Measurements from ENCODE around the gene CECR2. TPM values are rescaled to one million over a fixed set of nuclear protein-coding genes. Genes with fewer than 3 reads are reported as not detected.

Gene CECR2
- 0.09 TPM for polyA plus RNA-seq (2012; ENCODE audit: low read depth, missing spikeins)

DNA sequence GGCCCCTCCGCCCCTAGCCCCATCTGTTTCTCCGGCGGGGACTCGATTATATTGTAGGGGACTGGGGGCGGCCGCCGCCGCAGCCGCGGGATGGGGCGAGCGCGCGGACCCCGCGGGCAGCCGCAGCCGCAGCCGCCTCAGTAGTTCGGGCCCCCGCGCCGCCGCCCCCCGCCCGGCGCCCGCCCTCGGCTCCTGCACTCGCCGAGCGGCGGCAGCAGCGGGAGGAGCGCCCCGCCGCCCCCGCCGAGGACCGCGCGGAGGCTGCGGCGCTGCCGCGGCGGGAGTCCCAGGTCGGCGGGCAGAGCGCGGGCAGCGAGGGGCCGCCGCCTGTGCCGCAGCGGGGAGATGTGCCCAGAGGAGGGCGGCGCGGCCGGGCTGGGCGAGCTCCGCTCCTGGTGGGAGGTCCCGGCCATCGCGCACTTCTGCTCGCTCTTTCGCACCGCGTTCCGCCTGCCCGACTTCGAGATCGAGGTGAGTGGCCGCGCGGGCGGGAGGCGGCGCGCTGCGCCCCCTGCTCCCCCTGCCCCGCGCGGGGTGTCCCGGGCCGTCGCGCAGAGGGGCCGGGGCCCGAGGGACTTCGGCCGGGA is at the start of gene CECR2:
Gene CECR2, plus strand, starts transcription at position 22 of the 587 bp plus-strand sequence. Its CDS starts 324 bp downstream, at position 346.
- FAIRE-seq, result no peak
- TF ChIP-seq PAX5 (IDR thresholded peaks at IDR 0.05; ENCODE audit: insufficient read depth, low read length, severe bottlenecking) (peak; percentile 29), POLR2AphosphoS5 (IDR thresholded peaks at IDR 0.05; ENCODE audit: low read depth, low read length) (no peak)
- no peak for DNase-seq (ENCODE audit: insufficient read length, low spot score)

- DNase-seq (ENCODE audit: insufficient read length, low spot score), result no peak
- no peak for TF ChIP-seq POLR2AphosphoS5 (IDR thresholded peaks at IDR 0.05; ENCODE audit: low read depth, low read length)
- TF ChIP-seq POLR2A (IDR thresholded peaks at IDR 0.05; ENCODE audit: low read depth, low read length), result no peak
- no peak for TF ChIP-seq TAF1 (IDR thresholded peaks at IDR 0.05; ENCODE audit: low read depth, low read length)
- no peak for TF ChIP-seq POU2F2 (IDR thresholded peaks at IDR 0.05; ENCODE audit: low read depth, low read length)
- no peak for TF ChIP-seq SPI1 (IDR thresholded peaks at IDR 0.05; ENCODE audit: low read depth, low read length)
- no peak for TF ChIP-seq PAX5 (IDR thresholded peaks at IDR 0.05; ENCODE audit: insufficient read depth, low read length, severe bottlenecking)
- FAIRE-seq, result no peak
Measured at GRCh38 chr22:17319546-17319945, 49.7 kb upstream of the CECR2 start.

DNA sequence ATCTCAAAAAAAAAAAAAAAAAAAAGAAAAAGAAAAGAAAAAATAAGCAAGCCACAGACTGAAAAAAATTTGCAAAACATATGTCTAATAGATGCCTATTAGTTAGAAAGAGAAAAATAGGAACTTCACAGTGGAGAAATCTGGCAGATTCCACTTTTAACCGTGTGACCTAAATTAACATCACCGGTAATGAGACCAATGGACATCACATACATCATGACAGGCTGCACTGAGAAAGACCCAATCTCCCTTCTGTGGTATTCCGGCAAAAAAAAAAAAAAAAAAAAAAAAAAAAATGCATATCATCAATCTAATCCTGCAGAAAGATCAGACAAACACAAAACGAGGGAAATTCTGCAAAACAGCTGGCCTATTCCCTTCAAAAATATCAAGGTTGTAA is 46.7 kb upstream of the CECR2 start:
- DNase-seq (ENCODE audit: insufficient read length, low spot score), result no peak
- no peak for TF ChIP-seq SPI1 (IDR thresholded peaks at IDR 0.05; ENCODE audit: low read depth, low read length)
- TF ChIP-seq TAF1 (IDR thresholded peaks at IDR 0.05; ENCODE audit: low read depth, low read length), result no peak
- TF ChIP-seq POU2F2 (IDR thresholded peaks at IDR 0.05; ENCODE audit: low read depth, low read length), result no peak
- no peak for TF ChIP-seq POLR2AphosphoS5 (IDR thresholded peaks at IDR 0.05; ENCODE audit: low read depth, low read length)
- TF ChIP-seq PAX5 (IDR thresholded peaks at IDR 0.05; ENCODE audit: insufficient read depth, low read length, severe bottlenecking), result no peak
- TF ChIP-seq POLR2A (IDR thresholded peaks at IDR 0.05; ENCODE audit: low read depth, low read length), result no peak
- no peak for FAIRE-seq

GRCh38 chr22:17331690-17332089 is 37.6 kb upstream of the CECR2 start:
- DNase-seq (ENCODE audit: insufficient read length, low spot score), result no peak
- TF ChIP-seq POU2F2 (IDR thresholded peaks at IDR 0.05; ENCODE audit: low read depth, low read length) (no peak), PAX5 (IDR thresholded peaks at IDR 0.05; ENCODE audit: insufficient read depth, low read length, severe bottlenecking) (no peak), POLR2A (IDR thresholded peaks at IDR 0.05; ENCODE audit: low read depth, low read length) (no peak), SPI1 (IDR thresholded peaks at IDR 0.05; ENCODE audit: low read depth, low read length) (no peak), TAF1 (IDR thresholded peaks at IDR 0.05; ENCODE audit: low read depth, low read length) (no peak), POLR2AphosphoS5 (IDR thresholded peaks at IDR 0.05; ENCODE audit: low read depth, low read length) (no peak)
- no peak for FAIRE-seq

- no peak for TF ChIP-seq SPI1 (IDR thresholded peaks at IDR 0.05; ENCODE audit: low read depth, low read length)
- TF ChIP-seq PAX5 (IDR thresholded peaks at IDR 0.05; ENCODE audit: insufficient read depth, low read length, severe bottlenecking), result no peak
- TF ChIP-seq TAF1 (IDR thresholded peaks at IDR 0.05; ENCODE audit: low read depth, low read length), result no peak
- no peak for TF ChIP-seq POLR2AphosphoS5 (IDR thresholded peaks at IDR 0.05; ENCODE audit: low read depth, low read length)
- no peak for TF ChIP-seq POU2F2 (IDR thresholded peaks at IDR 0.05; ENCODE audit: low read depth, low read length)
- TF ChIP-seq POLR2A (IDR thresholded peaks at IDR 0.05; ENCODE audit: low read depth, low read length), result no peak
- DNase-seq (ENCODE audit: insufficient read length, low spot score), result no peak
- no peak for FAIRE-seq
Measured at GRCh38 chr22:17332109-17332800, 37.0 kb upstream of the CECR2 start.

DNA sequence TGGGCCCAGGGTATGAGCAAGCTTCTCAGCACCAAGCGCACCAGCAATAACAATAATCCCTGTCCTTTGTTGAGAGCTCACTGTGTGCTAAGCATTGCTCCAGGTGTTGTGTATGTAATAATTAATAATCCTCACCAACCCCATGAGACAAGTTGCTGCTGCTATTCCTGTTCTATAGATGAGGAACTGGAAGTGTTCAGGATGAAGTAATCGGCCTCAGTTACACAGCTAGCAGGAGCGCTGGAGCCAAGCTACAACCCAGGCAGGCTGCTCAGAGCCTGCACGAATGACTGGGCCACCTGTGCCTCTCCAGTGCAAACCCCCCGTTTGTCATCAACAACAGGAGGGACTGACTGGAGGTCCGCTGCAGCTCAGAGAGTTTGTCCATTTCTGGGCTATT is 35.2 kb upstream of the CECR2 start:
- DNase-seq (ENCODE audit: insufficient read length, low spot score) (no peak), FAIRE-seq (no peak)
- TF ChIP-seq PAX5 (IDR thresholded peaks at IDR 0.05; ENCODE audit: insufficient read depth, low read length, severe bottlenecking) (no peak), TAF1 (IDR thresholded peaks at IDR 0.05; ENCODE audit: low read depth, low read length) (no peak), POLR2AphosphoS5 (IDR thresholded peaks at IDR 0.05; ENCODE audit: low read depth, low read length) (no peak), POU2F2 (IDR thresholded peaks at IDR 0.05; ENCODE audit: low read depth, low read length) (no peak), POLR2A (IDR thresholded peaks at IDR 0.05; ENCODE audit: low read depth, low read length) (no peak), SPI1 (IDR thresholded peaks at IDR 0.05; ENCODE audit: low read depth, low read length) (no peak)

DNA sequence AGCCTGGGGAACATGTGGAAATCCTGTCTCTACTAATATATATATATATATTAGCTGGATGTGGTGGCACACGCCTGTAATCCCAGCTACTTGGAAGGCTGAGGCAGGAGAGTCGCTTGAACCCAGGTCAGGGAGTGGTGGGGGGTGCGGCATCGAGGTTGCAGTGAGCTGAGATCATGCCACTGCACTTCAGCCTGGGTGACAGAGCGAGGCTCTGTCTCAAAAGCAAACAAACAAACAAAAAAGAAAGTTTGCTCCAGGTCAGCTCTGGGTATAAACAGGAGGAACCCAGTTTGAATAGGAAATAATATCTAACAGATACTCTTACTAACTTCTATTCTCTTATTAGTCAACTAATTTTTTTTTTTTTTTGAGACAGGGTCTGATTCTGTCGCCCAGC is 34.3 kb upstream of the CECR2 start:
- FAIRE-seq (no peak), DNase-seq (ENCODE audit: insufficient read length, low spot score) (no peak)
- TF ChIP-seq SPI1 (IDR thresholded peaks at IDR 0.05; ENCODE audit: low read depth, low read length), result no peak
- no peak for TF ChIP-seq POLR2AphosphoS5 (IDR thresholded peaks at IDR 0.05; ENCODE audit: low read depth, low read length)
- TF ChIP-seq POLR2A (IDR thresholded peaks at IDR 0.05; ENCODE audit: low read depth, low read length), result no peak
- TF ChIP-seq PAX5 (IDR thresholded peaks at IDR 0.05; ENCODE audit: insufficient read depth, low read length, severe bottlenecking), result no peak
- no peak for TF ChIP-seq TAF1 (IDR thresholded peaks at IDR 0.05; ENCODE audit: low read depth, low read length)
- TF ChIP-seq POU2F2 (IDR thresholded peaks at IDR 0.05; ENCODE audit: low read depth, low read length), result no peak

GRCh38 chr22:17336061-17336460 is 33.2 kb upstream of the CECR2 start:
- DNase-seq (ENCODE audit: insufficient read length, low spot score), result no peak
- FAIRE-seq, result no peak
- TF ChIP-seq POLR2AphosphoS5 (IDR thresholded peaks at IDR 0.05; ENCODE audit: low read depth, low read length) (no peak), PAX5 (IDR thresholded peaks at IDR 0.05; ENCODE audit: insufficient read depth, low read length, severe bottlenecking) (no peak), POU2F2 (IDR thresholded peaks at IDR 0.05; ENCODE audit: low read depth, low read length) (no peak), POLR2A (IDR thresholded peaks at IDR 0.05; ENCODE audit: low read depth, low read length) (no peak), SPI1 (IDR thresholded peaks at IDR 0.05; ENCODE audit: low read depth, low read length) (no peak)

DNA sequence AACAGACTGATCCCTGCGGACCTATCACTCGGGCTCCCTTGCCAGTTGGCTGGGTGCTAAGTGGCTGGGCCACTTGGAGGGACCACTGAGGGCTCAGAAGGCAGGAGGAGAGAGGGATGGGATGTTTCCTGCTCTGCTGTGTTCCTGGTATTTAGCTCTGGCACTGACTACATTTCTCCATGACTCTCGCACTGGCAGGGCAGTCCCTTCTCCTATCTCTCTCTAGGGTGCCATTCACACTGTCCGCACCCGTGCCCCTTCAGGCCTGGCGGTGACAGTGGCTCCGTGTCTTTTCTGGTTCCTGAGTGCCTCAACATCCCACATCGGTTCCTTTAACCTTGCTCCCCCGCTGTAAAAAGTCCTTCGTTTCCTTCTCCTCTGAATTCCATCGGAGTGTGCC is 31.6 kb upstream of the CECR2 start:
- FAIRE-seq, result no peak
- TF ChIP-seq TAF1 (IDR thresholded peaks at IDR 0.05; ENCODE audit: low read depth, low read length), result no peak
- TF ChIP-seq PAX5 (IDR thresholded peaks at IDR 0.05; ENCODE audit: insufficient read depth, low read length, severe bottlenecking), result no peak
- TF ChIP-seq POU2F2 (IDR thresholded peaks at IDR 0.05; ENCODE audit: low read depth, low read length), result no peak
- no peak for TF ChIP-seq POLR2AphosphoS5 (IDR thresholded peaks at IDR 0.05; ENCODE audit: low read depth, low read length)
- TF ChIP-seq SPI1 (IDR thresholded peaks at IDR 0.05; ENCODE audit: low read depth, low read length), result no peak
- TF ChIP-seq POLR2A (IDR thresholded peaks at IDR 0.05; ENCODE audit: low read depth, low read length), result no peak

More for the DNA sequence above, 31.6 kb upstream of the CECR2 start:
- no peak for DNase-seq (ENCODE audit: insufficient read length, low spot score)
